DOHH2 (cell line): ENCODE results near the gene EEFSEC.

Experiments
- H3F3A ChIP-seq: fragments of 200-600 bp; sonication (generic), shearing (Covaris generic); 2 replicates; pipeline ENCODE4 v1.6.0; 2016; ENCODE audit warnings: antibody characterized with exemption, mild to moderate bottlenecking; ENCODE audit not compliant: control insufficient read depth, insufficient read depth
- H3K27ac ChIP-seq: fragments of 200-600 bp; sonication (generic); 2 replicates; pipeline ENCODE4 v1.5.1; 2014; ENCODE audit warnings: low read depth, mild to moderate bottlenecking, low read length, moderate library complexity
- H3K27me3 ChIP-seq: fragments of 200-600 bp; sonication (generic); 2 replicates; pipeline ENCODE4 v1.6.1; 2014; ENCODE audit warnings: mild to moderate bottlenecking, low read length, mixed read lengths; ENCODE audit not compliant: control insufficient read depth
- H3K36me3 ChIP-seq: fragments of 200-600 bp; sonication (generic); 2 replicates; pipeline ENCODE4 v1.6.1; 2014; ENCODE audit warnings: mild to moderate bottlenecking, low read length, moderate library complexity, mixed read lengths; ENCODE audit not compliant: control insufficient read depth
- H3K4me1 ChIP-seq: fragments of 200-600 bp; sonication (generic); 2 replicates; pipeline ENCODE4 v1.6.1; 2014; ENCODE audit warnings: mild to moderate bottlenecking, low read length, mixed read lengths; ENCODE audit not compliant: control insufficient read depth
- H3K4me2 ChIP-seq: fragments of 200-600 bp; sonication (generic); 2 replicates; pipeline ENCODE4 v1.6.0; 2014; ENCODE audit warnings: mild to moderate bottlenecking, low read length, moderate library complexity
- H3K4me3 ChIP-seq: fragments of 200-600 bp; sonication (generic); 2 replicates; pipeline ENCODE4 v1.5.1; 2014; ENCODE audit warnings: mild to moderate bottlenecking, low read length, mixed read lengths
- H3K79me2 ChIP-seq: fragments of 200-600 bp; sonication (generic); 2 replicates; pipeline ENCODE4 v1.6.1; 2014; ENCODE audit warnings: mild to moderate bottlenecking, low read length, mixed read lengths; ENCODE audit not compliant: control insufficient read depth
- H3K9me2 ChIP-seq: fragments of 200-600 bp; sonication (generic); replicated peaks from 2 replicates; pipeline ENCODE4 v1.6.1; 2014; ENCODE audit warnings: mild to moderate bottlenecking, low read length, mixed read lengths; ENCODE audit not compliant: control insufficient read depth
- H3K9me3 ChIP-seq: fragments of 200-600 bp; sonication (generic); 2 replicates; pipeline ENCODE4 v1.6.1; 2014; ENCODE audit warnings: antibody characterized with exemption, low read length, mixed read lengths; ENCODE audit not compliant: control insufficient read depth, insufficient read depth
- H4K20me1 ChIP-seq: fragments of 200-600 bp; sonication (generic); 2 replicates; pipeline ENCODE4 v1.6.0; 2014; ENCODE audit warnings: low read depth, mild to moderate bottlenecking, antibody characterized with exemption, low read length, moderate library complexity; ENCODE audit not compliant: control insufficient read depth, insufficient read depth
- CTCF ChIP-seq: fragments of 200-600 bp; sonication (generic); IDR thresholded peaks from one replicate; pipeline ENCODE4 v1.5.1; 2014; ENCODE audit warnings: antibody characterized with exemption, mild to moderate bottlenecking, low read depth, low read length; ENCODE audit not compliant: poor library complexity, severe bottlenecking
- EZH2phosphoT487 ChIP-seq: fragments of 200-600 bp; sonication (generic); IDR thresholded peaks from 2 replicates; pipeline ENCODE4 v1.6.1; 2017; ENCODE audit warnings: borderline replicate concordance, mild to moderate bottlenecking, antibody characterized with exemption, low read length, moderate library complexity, mixed read lengths

Gene EEFSEC

DNA sequence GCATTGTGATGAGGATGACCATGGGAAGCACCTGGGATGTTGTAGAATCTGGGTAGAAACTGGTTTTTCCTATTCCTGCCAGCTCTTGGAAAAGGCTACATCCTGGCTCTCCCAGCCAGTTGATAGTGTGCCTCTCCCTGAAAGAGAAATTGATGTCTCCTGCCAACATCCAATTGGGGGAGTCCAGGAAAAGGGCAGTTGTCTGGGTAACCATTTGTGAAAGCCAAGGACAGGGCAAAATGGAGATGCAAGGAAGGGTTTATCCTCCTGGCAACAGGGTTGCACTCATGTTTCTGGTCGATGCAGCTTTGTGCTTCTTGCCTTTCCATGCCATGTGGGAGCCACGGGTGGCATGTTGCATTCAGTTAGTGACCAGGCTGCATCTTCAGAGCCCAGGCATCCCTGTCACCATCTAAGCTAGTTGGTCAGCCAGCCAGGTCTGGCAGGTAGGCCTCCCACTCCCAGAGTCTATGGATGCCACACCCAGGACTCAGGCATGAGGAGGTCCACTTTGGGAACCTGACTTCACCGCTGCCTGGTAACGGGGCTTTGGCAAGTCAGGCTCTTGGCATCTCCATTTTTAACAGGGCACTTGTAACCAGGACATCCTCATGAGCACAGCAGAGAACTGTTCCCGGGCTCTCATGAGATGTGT is 159.9 kb downstream of the EEFSEC start:
- Histone ChIP-seq H3K27me3 (no peaks in the 10 kb centered on the region), H3K4me2 (no peak overlapping the region), H3K79me2 (no peaks in the 10 kb centered on the region), H3K9me2 (no peaks in the 10 kb centered on the region), H3K36me3 (no peaks in the 10 kb centered on the region), H3K9me3 (no peaks in the 10 kb centered on the region), H4K20me1 (no peaks in the 10 kb centered on the region), H3K4me1 (no peaks in the 10 kb centered on the region), H3K27ac (no peak overlapping the region), H3K4me3 (no peak overlapping the region), H3F3A (no peaks in the 10 kb centered on the region)
- no peak for TF ChIP-seq EZH2phosphoT487
- TF ChIP-seq CTCF = no peak

- no peak for TF ChIP-seq EZH2phosphoT487
- TF ChIP-seq CTCF = no peak
- H4K20me1 ChIP-seq = no peaks in the 10 kb centered on the region
- no peaks in the 10 kb centered on the region for H3K36me3 ChIP-seq
Measured at GRCh38 chr3:128313935-128314334, 160.7 kb downstream of the EEFSEC start.

DNA sequence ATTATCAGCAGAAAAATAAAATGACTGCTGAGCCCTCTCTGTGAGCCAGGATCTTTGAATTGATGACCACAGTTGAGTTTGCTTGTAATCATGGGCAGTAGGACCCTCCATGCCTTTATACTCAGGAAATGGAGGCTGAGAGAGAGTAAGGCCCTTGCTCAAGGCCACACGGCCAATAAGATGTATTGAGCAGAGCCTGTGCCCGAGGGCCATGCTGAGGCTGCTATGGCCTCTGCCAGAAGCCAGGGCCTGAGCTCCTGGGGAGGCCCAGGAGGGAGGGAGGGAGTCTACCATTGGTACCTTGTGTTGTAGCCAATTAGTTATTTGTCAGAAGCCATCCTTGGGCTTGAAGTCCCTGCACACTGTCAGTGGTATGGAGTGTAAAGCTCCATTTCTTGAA is 162.0 kb downstream of the EEFSEC start:
- Histone ChIP-seq H3K9me3 (no peaks in the 10 kb centered on the region), H3K4me2 (no peak overlapping the region), H3K27ac (no peak overlapping the region), H3K27me3 (no peaks in the 10 kb centered on the region), H4K20me1 (no peaks in the 10 kb centered on the region), H3F3A (no peaks in the 10 kb centered on the region), H3K79me2 (no peaks in the 10 kb centered on the region), H3K4me3 (no peak overlapping the region), H3K9me2 (no peaks in the 10 kb centered on the region), H3K4me1 (no peaks in the 10 kb centered on the region), H3K36me3 (no peaks in the 10 kb centered on the region; the same call in 1 of the 2 replicates)
- TF ChIP-seq CTCF (no peak), EZH2phosphoT487 (no peak)

More at GRCh38 chr3:128313935-128314334, 160.7 kb downstream of the EEFSEC start:
- Histone ChIP-seq H3K9me3 (no peaks in the 10 kb centered on the region), H3K4me3 (no peak overlapping the region), H3K79me2 (no peaks in the 10 kb centered on the region), H3K27me3 (no peaks in the 10 kb centered on the region), H3K4me1 (no peaks in the 10 kb centered on the region), H3K27ac (no peak overlapping the region), H3K9me2 (no peaks in the 10 kb centered on the region), H3F3A (no peaks in the 10 kb centered on the region), H3K4me2 (no peak overlapping the region)
